GM19372 (cell line): Measurements from ENCODE around the gene TGFA.

Experiments
- ATAC-seq: cut with Tn5 transposase; IDR thresholded peaks from one replicate; pipeline ENCODE4 v1.9.1; 2021; ENCODE audit warnings: mild to moderate bottlenecking, low read depth, moderate library complexity; ENCODE audit not compliant: unreplicated experiment

Gene TGFA

DNA sequence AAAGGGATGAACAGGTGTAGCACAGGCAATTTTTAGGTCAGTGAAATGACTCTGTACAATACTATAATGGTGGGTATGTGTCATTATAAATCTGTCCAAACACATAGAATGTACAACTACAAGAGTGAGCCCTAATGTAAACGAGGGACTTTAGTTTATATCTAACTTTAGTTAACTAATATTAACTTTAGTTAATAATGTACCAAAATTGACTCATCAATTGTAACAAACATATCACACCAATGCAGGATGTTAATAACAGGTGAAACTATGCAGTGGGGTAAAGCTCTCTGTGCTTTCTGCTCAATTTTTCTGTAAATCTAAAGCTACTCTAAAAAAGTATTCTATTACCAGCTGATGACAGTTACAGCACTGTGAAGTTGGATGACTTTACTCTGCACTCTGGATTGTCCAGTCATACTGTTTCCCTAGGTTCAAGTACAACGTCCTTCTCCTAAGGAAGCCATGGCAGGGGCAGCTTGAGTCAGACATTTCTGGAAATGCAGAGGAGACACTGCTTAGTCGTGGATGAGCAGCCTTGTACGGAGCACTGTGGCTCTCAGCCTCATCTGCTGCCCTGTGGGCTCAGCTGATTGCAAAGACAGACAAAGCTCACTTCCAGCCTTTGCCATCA, 26.1 kb downstream of the TGFA start:
- no peak for ATAC-seq

DNA sequence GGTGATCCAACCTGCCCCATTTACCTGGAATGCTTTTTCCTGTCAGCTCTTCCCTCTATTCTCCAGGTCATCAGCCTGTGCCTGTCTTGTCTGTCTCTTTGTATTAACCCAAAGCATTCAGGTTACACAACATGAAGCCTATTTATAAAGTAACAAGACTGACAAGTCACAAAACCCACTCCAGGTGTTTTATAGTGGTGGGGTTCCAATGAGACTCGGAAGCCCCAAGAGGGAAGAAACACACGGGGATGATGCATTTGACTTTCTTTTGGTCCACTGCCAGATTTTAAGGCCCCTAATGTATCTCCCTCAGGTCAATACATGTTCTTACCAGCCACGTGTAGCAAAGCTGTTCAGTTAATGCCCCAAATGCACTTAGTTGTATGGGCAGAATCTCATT, 27.5 kb downstream of the TGFA start:
- no peak for ATAC-seq

DNA sequence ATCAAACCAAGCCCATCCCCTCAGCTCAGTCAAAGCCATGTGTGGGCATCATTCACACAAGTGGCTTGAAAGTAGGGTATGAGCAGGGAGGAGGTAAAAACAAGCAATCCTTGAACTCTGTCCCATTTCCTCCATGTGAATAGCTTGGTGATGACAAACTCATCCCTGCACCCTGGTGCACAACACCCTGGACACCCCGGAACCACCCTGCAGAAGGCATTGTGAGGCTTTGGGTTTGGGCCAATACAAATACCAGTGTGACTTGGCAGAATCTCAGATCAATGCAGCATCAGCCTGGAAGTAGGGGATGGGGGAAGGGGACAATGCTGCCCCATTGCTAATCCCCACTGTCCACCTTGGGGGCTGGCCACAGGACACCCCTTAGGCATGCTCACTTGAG, 28.6 kb downstream of the TGFA start:
- no peak for ATAC-seq

DNA sequence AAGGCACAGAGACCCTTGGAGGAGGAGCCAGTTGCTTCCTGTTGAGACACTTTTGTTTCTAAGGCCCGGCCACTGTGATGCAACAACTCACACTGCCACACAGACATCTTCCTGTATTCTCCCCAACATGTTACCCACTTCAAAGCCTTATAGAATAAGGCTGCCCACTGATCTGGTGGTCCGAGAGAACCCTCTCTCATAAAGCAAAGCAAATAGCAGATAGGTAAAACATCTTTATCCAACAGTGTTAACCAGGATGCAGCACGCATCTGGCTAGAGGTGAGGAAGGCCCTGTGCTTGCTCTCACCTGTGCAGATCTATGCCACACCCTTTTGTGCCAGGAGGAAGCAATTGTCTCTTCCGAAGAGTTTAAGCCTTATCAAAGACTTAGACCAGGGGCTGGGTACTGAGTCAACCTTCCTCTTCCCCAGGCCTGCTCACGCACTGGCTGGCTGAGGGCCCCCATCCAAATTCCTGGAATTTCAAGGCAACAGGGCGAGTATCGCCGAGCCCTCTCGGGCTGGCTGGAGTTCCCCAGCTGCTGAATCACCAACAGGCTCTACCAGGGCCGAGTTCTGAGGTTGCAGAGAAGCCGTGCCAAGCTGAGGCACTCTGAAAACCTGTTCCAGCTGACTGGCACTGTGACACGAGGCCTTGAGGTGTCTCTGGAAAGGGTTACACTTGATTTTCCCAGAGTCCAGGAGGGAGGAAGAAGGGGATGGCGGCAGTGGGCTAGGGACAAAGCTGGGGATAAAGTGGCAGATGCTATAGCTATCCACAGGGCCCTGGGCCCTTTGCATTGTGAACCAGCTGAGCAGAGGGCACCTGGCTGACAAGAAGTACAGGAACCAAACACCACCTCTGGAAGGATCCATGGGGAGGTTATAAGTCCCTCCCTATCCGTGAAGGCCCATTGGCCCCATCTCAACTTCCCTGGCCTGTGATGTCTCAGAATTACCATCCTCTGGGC, 29.3 kb downstream of the TGFA start:
- ATAC-seq: no peak

DNA sequence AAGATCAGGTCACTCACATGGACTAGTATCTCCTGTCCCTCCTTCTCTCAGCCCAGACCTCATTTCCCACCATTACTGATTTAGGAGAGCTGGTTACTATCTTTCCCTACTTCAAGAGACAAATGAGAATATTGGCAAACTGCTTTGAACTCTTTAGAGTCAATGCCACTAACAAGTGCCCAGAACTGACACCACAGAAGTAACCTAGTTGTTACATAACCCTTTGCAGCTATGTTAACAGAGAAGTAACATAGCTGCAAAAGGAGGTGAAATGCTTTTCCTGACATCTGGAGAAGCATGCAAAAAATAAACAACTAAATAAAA, 30.0 kb downstream of the TGFA start:
- ATAC-seq: no peak

GRCh38 chr2:70522627-70523026, 31.0 kb downstream of the TGFA start:
- no peak for ATAC-seq

DNA sequence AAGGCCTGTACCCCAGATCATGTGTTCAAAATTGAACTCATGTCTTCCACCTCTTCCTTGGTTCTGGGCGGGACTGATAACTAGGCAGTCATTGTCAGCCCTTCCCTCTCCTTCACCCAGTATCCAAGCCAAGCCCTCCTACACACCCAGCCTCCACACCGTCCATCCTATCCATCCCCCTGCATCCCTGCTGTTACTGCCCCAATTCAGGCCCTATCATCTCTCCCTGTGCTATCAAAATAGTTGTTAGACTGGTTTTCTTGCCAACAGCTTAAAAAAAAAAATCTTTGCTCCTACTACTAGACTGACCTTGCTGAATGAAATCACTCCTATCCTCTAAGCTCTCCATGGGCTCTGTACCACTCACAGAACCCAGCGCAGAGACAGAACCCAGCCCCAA, 32.8 kb downstream of the TGFA start:
- no peak for ATAC-seq

GRCh38 chr2:70519453-70519852, 34.2 kb downstream of the TGFA start:
- no peak for ATAC-seq

DNA sequence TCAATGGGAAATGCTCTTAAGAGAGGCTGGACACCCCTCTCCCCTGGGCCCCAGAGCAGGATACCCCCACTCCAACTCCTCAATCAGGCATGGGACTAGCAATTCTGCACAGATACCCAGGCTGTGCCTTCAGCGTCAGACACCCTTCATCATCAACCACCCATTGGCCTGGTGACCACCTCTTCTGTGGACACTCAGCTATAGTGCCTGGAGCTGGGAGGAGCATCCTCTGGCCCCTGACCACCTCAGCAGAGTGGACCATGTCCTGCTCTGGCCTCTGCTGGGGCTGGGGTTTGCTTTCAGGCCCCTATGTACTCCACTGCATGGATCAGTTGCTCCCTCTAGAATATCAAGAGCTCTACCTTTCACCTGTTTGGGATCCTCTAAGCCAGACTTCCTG, 35.1 kb downstream of the TGFA start:
- ATAC-seq: no peak

- no peak for ATAC-seq
Observed at GRCh38 chr2:70517804-70518203, 35.8 kb downstream of the TGFA start.

DNA sequence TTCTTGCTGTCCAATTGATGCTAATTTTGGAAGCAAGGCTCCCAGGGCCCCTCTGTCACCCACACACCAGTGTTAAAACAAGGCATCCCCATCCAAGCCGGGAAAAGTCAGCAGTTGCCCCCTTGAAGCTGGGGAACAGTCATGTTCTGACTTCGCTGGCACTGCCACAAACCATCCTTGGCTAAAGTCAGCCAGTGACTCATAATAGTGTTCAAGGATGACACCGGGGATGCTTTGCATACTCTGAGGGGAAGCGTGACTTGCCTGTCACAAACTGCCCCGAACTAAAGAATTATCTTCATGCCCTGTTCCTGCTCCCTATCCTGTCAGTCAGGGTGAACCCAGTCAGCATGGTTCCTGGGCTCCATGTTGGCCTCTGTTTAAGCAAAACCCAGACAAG, 37.0 kb downstream of the TGFA start:
- no peak for ATAC-seq

- no peak for ATAC-seq
Observed at GRCh38 chr2:70515938-70516337, 37.7 kb downstream of the TGFA start.

GRCh38 chr2:70514612-70515055, 39.0 kb downstream of the TGFA start:
- ATAC-seq: no peak

- no peak for ATAC-seq
Observed at GRCh38 chr2:70513738-70514137, 39.9 kb downstream of the TGFA start.

GRCh38 chr2:70511971-70512729, 41.5 kb downstream of the TGFA start:
- ATAC-seq: no peak

DNA sequence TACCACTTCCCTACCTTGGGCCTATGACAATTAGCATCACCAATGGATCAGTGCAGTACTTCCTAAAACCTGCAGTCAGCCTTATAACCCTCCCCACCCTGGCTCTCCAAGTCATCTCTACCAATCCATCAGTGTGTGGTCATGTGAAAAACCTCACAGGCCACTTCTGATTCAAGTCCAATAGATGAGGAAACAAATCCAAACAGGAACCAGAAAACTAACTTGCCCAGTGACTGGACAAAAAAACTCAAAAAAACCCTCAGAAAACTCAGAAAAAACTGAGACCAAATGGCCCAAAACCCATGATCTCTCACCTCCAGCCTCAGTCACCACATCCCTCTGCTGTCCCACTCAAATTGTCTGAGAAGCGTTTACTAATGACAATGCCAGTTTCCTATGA, 43.3 kb downstream of the TGFA start:
- ATAC-seq: no peak

GRCh38 chr2:70509565-70509964, 44.1 kb downstream of the TGFA start:
- no peak for ATAC-seq

- ATAC-seq: no peak
Observed at GRCh38 chr2:70508711-70509462, 44.7 kb downstream of the TGFA start.

DNA sequence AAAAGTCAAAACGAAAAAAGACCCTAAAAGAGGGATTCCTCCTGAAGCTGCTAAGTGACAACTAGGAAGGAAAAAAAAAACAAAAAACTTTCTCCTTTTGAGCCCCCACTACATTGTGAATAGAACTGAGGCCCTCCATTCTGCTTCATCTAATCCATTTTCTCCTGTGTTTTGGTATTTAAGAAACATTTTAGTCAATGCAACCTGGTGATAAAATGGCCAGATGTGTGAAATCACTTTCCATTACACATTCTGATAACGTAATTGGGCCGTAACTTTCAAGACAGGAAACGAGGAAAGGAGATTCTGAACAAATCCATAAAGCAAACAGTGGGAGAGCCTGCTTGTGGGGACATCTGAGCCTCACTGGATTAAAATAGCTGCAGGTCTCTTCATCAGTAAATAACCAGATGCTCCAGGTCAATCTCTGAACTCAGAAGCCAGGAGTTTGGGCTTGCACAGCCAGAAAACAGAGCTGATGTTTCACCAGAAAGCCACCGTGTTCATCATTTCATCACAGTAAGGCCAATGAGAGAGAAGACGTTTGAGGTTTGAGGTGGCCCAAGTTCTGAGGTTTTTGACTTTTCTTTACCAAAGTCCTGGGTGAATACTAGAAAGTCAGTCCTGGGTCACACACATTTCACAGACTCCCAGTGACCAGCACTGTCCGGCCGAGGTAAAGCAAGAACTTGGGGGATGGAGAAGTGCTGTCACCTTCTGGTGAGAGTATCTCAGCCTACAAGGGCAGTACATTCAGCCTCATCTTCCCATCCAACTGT, 47.8 kb downstream of the TGFA start:
- no peak for ATAC-seq

DNA sequence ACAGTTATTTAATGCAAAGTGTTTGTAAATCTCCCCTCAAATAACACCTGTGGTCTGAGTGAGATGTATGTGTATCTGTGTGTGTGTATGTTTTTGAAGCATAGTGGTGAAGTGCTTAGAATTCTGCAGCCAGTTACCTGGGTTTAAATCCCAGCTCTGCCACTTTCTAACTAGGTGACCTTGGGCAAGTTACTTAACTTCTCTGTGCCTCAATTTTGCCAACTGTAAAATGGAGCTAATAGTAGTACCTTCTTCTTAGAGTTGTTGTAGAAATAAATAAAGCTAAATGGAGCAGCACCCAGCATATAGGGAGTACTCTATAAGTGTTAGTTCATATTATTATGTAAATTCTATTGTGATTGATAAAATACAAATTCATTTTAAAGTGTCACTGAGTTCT, 48.9 kb downstream of the TGFA start:
- no peak for ATAC-seq
